H9 (cell line): ENCODE data around the gene SMG7. TPM values are rescaled to one million over a fixed set of nuclear protein-coding genes. Genes with fewer than 3 reads are reported as not detected.
A peak's percentile ranks its signal among the peaks of the same experiment; 100 is the strongest.

ENCODE experiments used
- DNase-seq: peaks from one replicate; pipeline ENCODE4 v3.0.0-alpha.2; 2017
- H2AFZ ChIP-seq: one replicate; pipeline ENCODE4 v1.6.1; 2013; ENCODE audit warnings: mild to moderate bottlenecking, low read length, control low read depth, moderate library complexity
- H2AK5ac ChIP-seq: 2 replicates; pipeline ENCODE4 v1.6.1; 2013; ENCODE audit warnings: low read length, control low read depth, mixed read lengths; ENCODE audit not compliant: insufficient read length
- H2BK120ac ChIP-seq: one replicate; pipeline ENCODE4 v1.6.1; 2013; ENCODE audit warnings: low read depth, mild to moderate bottlenecking, low read length, control low read depth, inconsistent platforms; ENCODE audit not compliant: poor library complexity, severe bottlenecking
- H2BK12ac ChIP-seq: 2 replicates; pipeline ENCODE4 v1.6.1; 2013; ENCODE audit warnings: low read length, control low read depth, mixed read lengths, low read depth; ENCODE audit not compliant: insufficient read length
- H2BK15ac ChIP-seq: 2 replicates; pipeline ENCODE4 v1.6.1; 2013; ENCODE audit warnings: low read depth, low read length, control low read depth
- H2BK20ac ChIP-seq: one replicate; pipeline ENCODE4 v1.6.1; 2013; ENCODE audit warnings: low read depth, mild to moderate bottlenecking, low read length, control low read depth, inconsistent platforms; ENCODE audit not compliant: poor library complexity, severe bottlenecking
- H2BK5ac ChIP-seq: 2 replicates; pipeline ENCODE4 v1.6.1; 2013; ENCODE audit warnings: low read length, control low read depth, mixed read lengths; ENCODE audit not compliant: insufficient read length
- H3K14ac ChIP-seq: 2 replicates; pipeline ENCODE4 v1.6.1; 2013; ENCODE audit warnings: low read length, control low read depth; ENCODE audit not compliant: insufficient read depth
- H3K18ac ChIP-seq: 2 replicates; pipeline ENCODE4 v1.6.1; 2013; ENCODE audit warnings: low read depth, mild to moderate bottlenecking, mixed read lengths, low read length, control low read depth; ENCODE audit not compliant: insufficient read length
- H3K23ac ChIP-seq: 2 replicates; pipeline ENCODE4 v1.6.1; 2013; ENCODE audit warnings: low read length, control low read depth, mixed read lengths, low read depth; ENCODE audit not compliant: insufficient read length
- H3K23me2 ChIP-seq: 2 replicates; pipeline ENCODE4 v1.6.1; 2013; ENCODE audit warnings: low read depth, mild to moderate bottlenecking, mixed read lengths, low read length, control low read depth; ENCODE audit not compliant: insufficient read length, poor library complexity, severe bottlenecking
- H3K27ac ChIP-seq: 2 replicates; pipeline ENCODE4 v1.5.1; 2013; ENCODE audit warnings: low read length, control low read depth, mixed read lengths, low read depth; ENCODE audit not compliant: insufficient read length
- H3K27me3 ChIP-seq: 2 replicates; pipeline ENCODE4 v1.6.1; 2013; ENCODE audit warnings: low read length, control low read depth, inconsistent platforms; ENCODE audit not compliant: insufficient read depth
- H3K4ac ChIP-seq: 2 replicates; pipeline ENCODE4 v1.6.1; 2013; ENCODE audit warnings: low read depth, mild to moderate bottlenecking, control low read depth, inconsistent platforms, low read length, moderate library complexity
- H3K4me1 ChIP-seq: 2 replicates; pipeline ENCODE4 v1.6.1; 2013; ENCODE audit warnings: low read length, control low read depth, inconsistent platforms; ENCODE audit not compliant: insufficient read depth
- H3K4me2 ChIP-seq: 2 replicates; pipeline ENCODE4 v1.6.1; 2013; ENCODE audit warnings: low read length, control low read depth, mixed read lengths; ENCODE audit not compliant: insufficient read length, insufficient read depth
- H3K56ac ChIP-seq: 2 replicates; pipeline ENCODE4 v1.6.1; 2013; ENCODE audit warnings: low read depth, mild to moderate bottlenecking, mixed read lengths, low read length, control low read depth; ENCODE audit not compliant: insufficient read length
- H3K79me1 ChIP-seq: 2 replicates; pipeline ENCODE4 v1.6.1; 2013; ENCODE audit warnings: low read depth, mild to moderate bottlenecking, moderate library complexity, low read length, control low read depth, inconsistent platforms; ENCODE audit not compliant: insufficient read depth, poor library complexity, severe bottlenecking
- H3K79me2 ChIP-seq: 2 replicates; pipeline ENCODE4 v1.6.1; 2013; ENCODE audit warnings: low read length, control low read depth, inconsistent platforms; ENCODE audit not compliant: insufficient read depth
- H3K9ac ChIP-seq: 2 replicates; pipeline ENCODE4 v1.6.1; 2013; ENCODE audit warnings: low read length, control low read depth, mixed read lengths; ENCODE audit not compliant: insufficient read length; ENCODE audit errors: extremely low read depth
- H3K9me3 ChIP-seq: one replicate; pipeline ENCODE4 v1.6.1; 2013; ENCODE audit warnings: low read depth, low read length, inconsistent platforms; ENCODE audit not compliant: control insufficient read depth
- H3T11ph ChIP-seq: one replicate; pipeline ENCODE4 v1.6.1; 2013; ENCODE audit warnings: mild to moderate bottlenecking, low read length, control low read depth, inconsistent platforms
- H4K20me1 ChIP-seq: one replicate; pipeline ENCODE4 v1.6.1; 2013; ENCODE audit not compliant: control insufficient read depth, insufficient read length, insufficient read depth
- H4K5ac ChIP-seq: 2 replicates; pipeline ENCODE4 v1.6.1; 2013; ENCODE audit warnings: low read depth, mild to moderate bottlenecking, mixed read lengths, low read length, control low read depth; ENCODE audit not compliant: insufficient read length
- H4K8ac ChIP-seq: replicated peaks from 2 replicates; pipeline ENCODE4 v1.6.1; 2013; ENCODE audit warnings: low read length, control low read depth, mixed read lengths, low read depth; ENCODE audit not compliant: insufficient read length
- H4K91ac ChIP-seq: 2 replicates; pipeline ENCODE4 v1.6.1; 2013; ENCODE audit warnings: low read depth, mild to moderate bottlenecking, moderate library complexity, mixed read lengths, low read length, control low read depth; ENCODE audit not compliant: insufficient read length
- H3K27ac Mint-ChIP-seq, 3 experiments: 2 replicates in 2 of 3; 3 replicates in 1 of 3; pipeline ENCODE4 v1.8.0; 2020 to 2021; ENCODE audit warnings: mixed read lengths in 3 of 3, mild to moderate bottlenecking in 1 of 3, moderate library complexity in 1 of 3
- H3K27me3 Mint-ChIP-seq: 2 replicates; pipeline ENCODE4 v1.8.0; 2021; ENCODE audit warnings: low read depth, mild to moderate bottlenecking, moderate library complexity, mixed read lengths
- H3K36me3 Mint-ChIP-seq, 3 experiments: 2 replicates in 2 of 3; 3 replicates in 1 of 3; pipeline ENCODE4 v1.8.0; 2020 to 2021; ENCODE audit warnings: low read depth in 3 of 3, mixed read lengths in 3 of 3; ENCODE audit not compliant: insufficient read depth in 1 of 3
- H3K4me1 Mint-ChIP-seq, 2 experiments: 2 replicates each; pipeline ENCODE4 v1.8.0; 2020; ENCODE audit warnings: mixed read lengths in 2 of 2
- H3K4me3 Mint-ChIP-seq, 2 experiments: 2 replicates in 1 of 2; 3 replicates in 1 of 2; pipeline ENCODE4 v1.8.0; 2020 to 2021; ENCODE audit warnings: mild to moderate bottlenecking in 2 of 2, mixed read lengths in 2 of 2, moderate library complexity in 1 of 2
- H3K9me3 Mint-ChIP-seq, 2 experiments: 2 replicates in 1 of 2; 3 replicates in 1 of 2; pipeline ENCODE4 v1.8.0; 2020; ENCODE audit warnings: mild to moderate bottlenecking in 2 of 2, mixed read lengths in 2 of 2, moderate library complexity in 1 of 2
- WGBS: extraction: QIAGEN DNeasy Blood & Tissue Kit; methylation state at CpG from one replicate; pipeline ENCODE4 v1.1.7; 2013; ENCODE audit warnings: missing lambda C conversion rate, low lambda C conversion rate, mixed read lengths; ENCODE audit not compliant: insufficient read length; ENCODE audit errors: extremely low coverage; 5-methylcytosine and 5-hydroxymethylcytosine counted together
- total RNA-seq: library from RNA; stranded (reverse); gene quantifications from 2 replicates; pipeline ENCODE4 v1.2.1, GENCODE V29; 2021
- TF ChIP-seq, protein P1 (sequence below): fragments of 200-600 bp; sonication (generic); conservative IDR thresholded peaks from 3 replicates; pipeline ENCODE4 v1.8.0; 2021; ENCODE audit warnings: antibody characterized with exemption, mild to moderate bottlenecking

The SMG7 gene
- total RNA-seq, 1 experiment from 2014 or later, result 77.0 TPM

DNA sequence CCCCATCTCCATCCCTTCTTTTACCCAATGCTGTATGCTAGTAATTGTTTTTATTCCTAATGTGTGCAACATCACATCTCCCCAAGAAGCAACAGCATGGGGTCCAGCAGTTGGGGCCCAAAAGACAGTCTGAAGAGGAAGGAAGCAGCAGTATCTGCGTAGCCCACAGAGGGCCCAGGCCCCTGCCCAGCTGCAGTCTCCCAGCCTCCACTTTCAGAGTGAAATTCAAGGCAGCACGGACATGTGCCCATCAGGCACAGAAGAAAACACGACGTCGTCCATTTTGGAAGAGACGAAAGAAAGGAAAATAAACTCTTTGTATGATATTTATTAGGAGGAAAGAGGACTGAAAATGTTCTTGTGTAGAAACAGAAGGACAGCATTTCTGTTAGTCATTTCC lies 80.6 kb downstream of the SMG7 start:
- H3K4me1 ChIP-seq, result no peaks in the 10 kb centered on the region
- TF ChIP-seq, protein P1, sequence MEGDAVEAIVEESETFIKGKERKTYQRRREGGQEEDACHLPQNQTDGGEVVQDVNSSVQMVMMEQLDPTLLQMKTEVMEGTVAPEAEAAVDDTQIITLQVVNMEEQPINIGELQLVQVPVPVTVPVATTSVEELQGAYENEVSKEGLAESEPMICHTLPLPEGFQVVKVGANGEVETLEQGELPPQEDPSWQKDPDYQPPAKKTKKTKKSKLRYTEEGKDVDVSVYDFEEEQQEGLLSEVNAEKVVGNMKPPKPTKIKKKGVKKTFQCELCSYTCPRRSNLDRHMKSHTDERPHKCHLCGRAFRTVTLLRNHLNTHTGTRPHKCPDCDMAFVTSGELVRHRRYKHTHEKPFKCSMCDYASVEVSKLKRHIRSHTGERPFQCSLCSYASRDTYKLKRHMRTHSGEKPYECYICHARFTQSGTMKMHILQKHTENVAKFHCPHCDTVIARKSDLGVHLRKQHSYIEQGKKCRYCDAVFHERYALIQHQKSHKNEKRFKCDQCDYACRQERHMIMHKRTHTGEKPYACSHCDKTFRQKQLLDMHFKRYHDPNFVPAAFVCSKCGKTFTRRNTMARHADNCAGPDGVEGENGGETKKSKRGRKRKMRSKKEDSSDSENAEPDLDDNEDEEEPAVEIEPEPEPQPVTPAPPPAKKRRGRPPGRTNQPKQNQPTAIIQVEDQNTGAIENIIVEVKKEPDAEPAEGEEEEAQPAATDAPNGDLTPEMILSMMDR, result no peak
- H3K4me2 ChIP-seq, result no peak overlapping the region
- H4K5ac ChIP-seq, result no peak overlapping the region
- H2BK20ac ChIP-seq, result no peak overlapping the region
- no peak overlapping the region for H2BK120ac ChIP-seq
- H2BK5ac ChIP-seq, result no peak overlapping the region
- H3K23me2 ChIP-seq, result no peaks in the 10 kb centered on the region
- H3K9me3 ChIP-seq, result no peaks in the 10 kb centered on the region
- no peaks in the 10 kb centered on the region for H3K79me2 ChIP-seq
- no peak overlapping the region for H2BK12ac ChIP-seq
- H3K36me3 Mint-ChIP-seq, result peaks cover 25 to 79% (median 55%) of the 10 kb centered on the region in 3 experiments; a peak in 6 of 7 replicates
- peaks cover 8 to 12% of the 10 kb centered on the region in 2 experiments for H3K4me1 Mint-ChIP-seq
- H2AK5ac ChIP-seq, result no peak overlapping the region
- H3K27me3 ChIP-seq, result no peaks in the 10 kb centered on the region
- H3K27me3 Mint-ChIP-seq, result no peaks in the 10 kb centered on the region
- H2BK15ac ChIP-seq, result no peak overlapping the region
- no peak overlapping the region for H3K9ac ChIP-seq
- WGBS, result no CpG with 5 or more reads among the region's 6 CpGs
- H3K4me3 Mint-ChIP-seq, result no peak overlapping the region
- no peaks in the 10 kb centered on the region for H3K9me3 Mint-ChIP-seq
- no peaks in the 10 kb centered on the region for H4K20me1 ChIP-seq
- peak overlapping the region in 2 of 3 experiments; percentile 69 to 93; a peak in 4 of 7 replicates for H3K27ac Mint-ChIP-seq
- H2AFZ ChIP-seq, result no peak overlapping the region
- no peak overlapping the region for H3K23ac ChIP-seq
- no peak overlapping the region for H3T11ph ChIP-seq
- no peak for DNase-seq
- no peak overlapping the region for H3K56ac ChIP-seq
- H3K4ac ChIP-seq, result no peak overlapping the region
- H3K18ac ChIP-seq, result no peak overlapping the region
- H3K14ac ChIP-seq, result no peak overlapping the region
- H3K79me1 ChIP-seq, result no peaks in the 10 kb centered on the region
- H4K8ac ChIP-seq, result no peak overlapping the region
- no peak overlapping the region for H3K27ac ChIP-seq
- no peak overlapping the region for H4K91ac ChIP-seq
